Stimulated activated naive CD8-positive, alpha-beta T cell treated with anti-CD3 and anti-CD28 coated beads, Interleukin-15, Interleukin-2, amounts not matched to agents 100 ng/mL and 50 ng/mL, for 24 hours (primary cell): ENCODE data around the gene PDLIM4.
A peak's percentile ranks its signal among the peaks of the same experiment; 100 is the strongest.

ENCODE experiments used
- H3K27ac Mint-ChIP-seq: one replicate; pipeline ENCODE4 v1.8.0; 2021; ENCODE audit warnings: mild to moderate bottlenecking, mixed read lengths
- H3K27me3 Mint-ChIP-seq: one replicate; pipeline ENCODE4 v1.8.0; 2021; ENCODE audit warnings: mixed read lengths
- H3K36me3 Mint-ChIP-seq: one replicate; pipeline ENCODE4 v1.8.0; 2021; ENCODE audit warnings: low read depth, mixed read lengths
- H3K4me1 Mint-ChIP-seq: one replicate; pipeline ENCODE4 v1.8.0; 2021; ENCODE audit warnings: low read depth, mixed read lengths
- H3K4me3 Mint-ChIP-seq: one replicate; pipeline ENCODE4 v1.8.0; 2021; ENCODE audit warnings: mild to moderate bottlenecking, mixed read lengths
- H3K9me3 Mint-ChIP-seq: one replicate; pipeline ENCODE4 v1.8.0; 2021; ENCODE audit warnings: mixed read lengths

PDLIM4 gene

DNA sequence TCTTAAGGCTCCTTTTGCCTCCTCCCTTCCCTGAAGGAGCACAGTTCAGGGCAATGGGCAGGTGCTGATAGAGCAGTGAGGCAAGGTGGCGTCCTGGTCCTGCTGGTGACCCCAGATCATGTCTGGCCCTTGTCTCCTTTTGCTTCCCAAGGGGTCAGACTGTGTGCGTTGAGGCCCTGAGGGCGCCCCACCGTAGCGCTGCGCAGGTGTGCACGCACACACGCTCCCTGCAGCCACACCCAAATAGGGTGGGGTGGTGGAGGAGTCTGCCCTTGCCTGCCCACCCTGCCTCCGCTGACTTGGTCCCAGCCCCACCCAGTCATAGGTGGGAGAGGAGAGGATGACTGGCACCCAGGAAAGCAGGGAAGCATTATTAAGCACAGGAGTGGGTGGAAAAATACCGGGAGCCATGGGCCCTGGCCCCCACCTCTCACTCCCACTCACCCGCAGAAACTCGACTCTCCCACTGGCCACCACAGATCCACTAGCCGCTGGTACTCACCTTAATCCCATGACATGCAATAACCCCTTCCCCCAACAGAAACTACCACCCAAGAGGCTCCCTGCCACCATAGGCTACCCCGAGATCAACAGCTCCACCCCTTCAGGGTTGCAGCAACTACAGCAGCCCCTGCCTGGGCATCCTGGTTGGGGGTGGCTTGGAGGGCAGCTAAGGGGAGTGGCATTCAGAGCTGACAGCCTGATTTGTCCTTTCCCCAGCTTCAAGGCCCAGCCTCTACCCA, 16.7 kb downstream of the PDLIM4 start:
- Mint-ChIP-seq H3K4me1 (peaks cover 11% of the 10 kb centered on the region), H3K9me3 (no peaks in the 10 kb centered on the region), H3K27me3 (peaks cover 17% of the 10 kb centered on the region), H3K4me3 (no peak overlapping the region), H3K36me3 (no peaks in the 10 kb centered on the region), H3K27ac (no peak overlapping the region)

DNA sequence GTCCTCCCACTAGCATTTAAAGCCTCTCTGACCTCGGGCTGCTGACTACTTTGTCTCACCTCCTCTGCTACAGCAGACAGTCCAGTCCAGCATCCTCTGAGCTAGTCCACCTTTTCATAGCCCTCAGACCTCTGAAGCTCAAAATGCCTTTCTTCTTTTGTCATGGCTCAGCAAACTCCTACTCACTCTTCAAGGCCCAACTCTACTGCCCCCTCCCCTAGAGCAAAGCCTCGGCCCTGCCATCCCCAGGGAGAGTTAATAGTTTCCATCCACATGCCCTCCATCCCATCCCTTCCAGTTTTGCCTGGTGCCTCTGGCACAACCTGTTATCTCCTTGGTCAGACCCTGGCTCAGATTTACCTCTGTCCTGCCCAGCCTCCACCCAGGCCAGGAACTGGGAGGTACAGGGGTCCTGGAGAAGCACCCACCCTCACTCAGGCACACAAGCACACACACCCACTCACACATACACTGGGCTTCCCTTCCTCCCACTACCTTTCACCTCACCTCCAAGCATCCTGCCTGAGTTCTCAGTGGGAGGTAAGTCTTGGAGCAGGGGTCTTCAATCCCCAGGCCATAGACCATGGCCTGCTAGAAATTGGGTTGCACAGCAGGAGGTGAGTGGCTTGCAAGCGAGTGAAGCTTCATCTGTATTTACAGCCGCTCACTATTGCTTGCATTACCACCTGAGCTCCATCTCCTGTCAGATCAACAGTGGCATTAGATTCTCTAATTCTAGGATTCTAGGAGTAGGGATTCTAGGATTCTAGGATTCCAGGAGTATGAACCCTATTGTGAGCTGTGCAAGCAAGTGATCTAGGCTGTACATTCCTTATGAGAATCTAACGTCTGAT, 18.1 kb downstream of the PDLIM4 start:
- Mint-ChIP-seq H3K9me3 (no peaks in the 10 kb centered on the region), H3K27ac (no peak overlapping the region), H3K4me1 (peaks cover 10% of the 10 kb centered on the region), H3K4me3 (no peak overlapping the region), H3K36me3 (no peaks in the 10 kb centered on the region), H3K27me3 (peaks cover 17% of the 10 kb centered on the region)

DNA sequence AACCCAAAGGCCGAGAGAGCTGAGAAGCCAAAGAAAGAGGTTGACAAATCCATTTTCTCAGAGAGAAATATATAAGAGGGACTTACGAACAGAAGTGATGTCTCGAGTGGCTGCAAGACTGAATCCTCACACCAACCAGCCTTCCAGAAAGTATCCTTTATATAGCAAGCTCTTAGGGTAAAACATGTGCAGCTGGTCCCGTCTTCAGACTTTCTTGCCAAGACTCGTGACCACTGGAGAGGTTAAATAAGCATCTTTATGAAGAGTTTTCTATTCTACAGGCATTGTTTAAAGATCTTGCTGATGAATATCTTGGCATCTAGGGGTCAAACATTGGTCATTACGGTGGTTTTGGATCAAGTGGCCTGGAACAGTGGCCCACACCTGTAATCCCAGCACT, 19.8 kb downstream of the PDLIM4 start:
- no peak overlapping the region for H3K27ac Mint-ChIP-seq
- H3K4me3 Mint-ChIP-seq, result no peak overlapping the region
- H3K36me3 Mint-ChIP-seq, result no peaks in the 10 kb centered on the region
- H3K4me1 Mint-ChIP-seq, result peaks cover 8% of the 10 kb centered on the region
- H3K9me3 Mint-ChIP-seq, result no peaks in the 10 kb centered on the region
- peaks cover 17% of the 10 kb centered on the region for H3K27me3 Mint-ChIP-seq

DNA sequence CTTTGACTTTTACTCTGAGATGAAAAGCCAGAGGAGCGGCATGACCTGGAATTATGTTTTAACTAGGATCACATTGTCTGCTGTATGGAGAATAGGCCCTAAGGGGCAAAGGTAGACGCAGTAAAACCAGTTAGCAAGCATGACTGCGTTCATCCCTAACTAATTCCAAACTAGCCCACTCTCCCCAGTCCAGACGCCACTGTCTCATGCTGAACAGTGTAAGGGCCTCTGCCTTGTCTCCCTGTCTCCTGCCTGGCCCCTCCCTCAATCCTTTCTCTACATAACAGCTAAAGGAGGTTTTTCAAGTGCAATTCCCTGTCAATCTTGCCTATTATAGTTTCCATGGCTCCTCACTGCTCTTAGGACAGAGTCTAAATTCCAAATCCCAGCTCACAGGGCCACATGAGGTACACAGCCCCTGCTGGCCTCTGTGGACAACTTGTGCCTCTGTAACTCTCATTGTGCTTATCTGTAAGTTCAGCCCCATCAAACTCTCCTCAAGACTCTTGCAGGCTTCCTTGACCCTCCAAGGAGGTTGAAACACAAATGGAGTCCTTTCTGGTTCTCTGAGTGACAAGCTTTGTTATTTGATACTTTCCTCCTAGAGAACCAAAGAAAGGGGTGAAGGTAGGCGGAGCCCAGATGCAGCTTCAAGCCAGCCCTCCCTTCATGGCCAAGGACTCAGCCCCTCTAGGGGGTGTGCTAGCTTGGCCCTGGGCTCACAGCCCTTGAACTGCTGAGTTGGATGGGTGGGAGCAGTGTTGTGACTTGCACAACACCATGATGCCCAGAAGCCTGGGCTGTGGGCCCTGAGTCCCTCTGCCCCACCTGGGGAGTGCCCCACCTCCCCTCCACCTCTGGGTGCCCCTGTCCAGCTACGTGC, 20.7 kb downstream of the PDLIM4 start:
- Mint-ChIP-seq H3K4me1 (peaks cover 1% of the 10 kb centered on the region), H3K36me3 (no peaks in the 10 kb centered on the region), H3K9me3 (no peaks in the 10 kb centered on the region), H3K27ac (no peak overlapping the region), H3K27me3 (peaks cover 12% of the 10 kb centered on the region), H3K4me3 (no peak overlapping the region)

DNA sequence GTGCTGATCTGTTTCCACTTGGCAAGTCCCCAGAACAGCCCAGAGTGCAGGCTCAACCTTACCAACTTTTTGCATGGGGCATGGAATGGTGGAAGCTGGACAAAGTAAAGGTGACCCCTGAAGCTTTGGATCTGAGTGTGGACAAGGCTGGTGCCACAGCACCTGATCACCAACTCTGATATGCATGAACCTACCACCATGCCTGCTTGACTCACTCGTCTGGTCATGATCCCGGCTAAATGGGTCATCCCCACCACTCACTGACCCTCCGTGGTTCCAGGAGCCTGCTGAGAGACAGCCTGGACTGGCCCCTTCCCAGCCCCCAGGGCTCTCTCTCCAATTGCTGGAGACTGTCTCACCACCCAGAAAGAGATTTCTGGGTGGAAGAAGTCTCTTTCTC, 22.3 kb downstream of the PDLIM4 start:
- Mint-ChIP-seq H3K9me3 (no peaks in the 10 kb centered on the region), H3K36me3 (no peaks in the 10 kb centered on the region), H3K4me1 (no peaks in the 10 kb centered on the region), H3K4me3 (no peak overlapping the region), H3K27ac (no peak overlapping the region), H3K27me3 (peaks cover 4% of the 10 kb centered on the region)

DNA sequence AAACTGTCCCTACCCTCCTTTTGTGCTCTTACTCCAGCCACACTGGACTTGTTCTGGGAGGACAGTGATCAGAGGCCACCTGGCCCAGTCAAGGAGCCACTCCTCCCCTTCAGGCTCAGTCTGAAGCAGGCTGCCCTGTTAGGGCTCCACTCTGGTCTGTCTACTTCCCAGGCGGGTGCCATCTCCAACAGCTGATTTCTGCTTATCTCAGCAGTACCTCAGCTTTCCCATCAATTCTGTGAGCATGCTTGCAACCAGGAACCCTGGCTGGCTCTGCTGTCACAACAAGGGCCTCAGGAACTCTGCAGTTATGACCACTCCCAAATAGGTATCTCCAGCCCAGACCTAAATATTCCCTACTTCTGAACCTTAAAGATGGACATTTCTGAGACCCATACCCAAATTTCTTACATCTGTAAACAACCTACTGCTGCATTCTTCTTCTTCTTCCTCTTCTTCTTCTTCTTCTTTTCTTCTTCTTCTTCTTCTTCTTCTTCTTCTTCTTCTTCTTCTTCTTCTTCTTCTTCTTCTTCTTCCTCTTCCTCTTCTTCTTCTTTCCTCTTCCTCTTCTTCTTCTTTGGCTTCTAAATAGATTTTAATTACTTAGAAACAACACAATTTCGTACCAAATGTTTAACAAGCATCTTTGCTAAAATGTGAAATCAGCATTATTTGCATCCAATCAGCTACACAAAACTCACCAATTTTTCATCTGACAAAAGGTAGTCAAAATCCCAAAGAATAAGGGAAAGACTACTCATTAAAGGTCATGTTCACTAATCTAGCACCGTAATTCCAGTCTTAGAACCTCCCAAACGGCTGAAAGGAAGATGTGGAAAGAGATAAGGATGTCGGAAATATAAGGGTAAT, 23.1 kb downstream of the PDLIM4 start:
- Mint-ChIP-seq H3K36me3 (no peaks in the 10 kb centered on the region), H3K27me3 (no peaks in the 10 kb centered on the region), H3K4me1 (no peaks in the 10 kb centered on the region), H3K4me3 (no peak overlapping the region), H3K9me3 (no peaks in the 10 kb centered on the region), H3K27ac (peak overlapping the region; percentile 8)

DNA sequence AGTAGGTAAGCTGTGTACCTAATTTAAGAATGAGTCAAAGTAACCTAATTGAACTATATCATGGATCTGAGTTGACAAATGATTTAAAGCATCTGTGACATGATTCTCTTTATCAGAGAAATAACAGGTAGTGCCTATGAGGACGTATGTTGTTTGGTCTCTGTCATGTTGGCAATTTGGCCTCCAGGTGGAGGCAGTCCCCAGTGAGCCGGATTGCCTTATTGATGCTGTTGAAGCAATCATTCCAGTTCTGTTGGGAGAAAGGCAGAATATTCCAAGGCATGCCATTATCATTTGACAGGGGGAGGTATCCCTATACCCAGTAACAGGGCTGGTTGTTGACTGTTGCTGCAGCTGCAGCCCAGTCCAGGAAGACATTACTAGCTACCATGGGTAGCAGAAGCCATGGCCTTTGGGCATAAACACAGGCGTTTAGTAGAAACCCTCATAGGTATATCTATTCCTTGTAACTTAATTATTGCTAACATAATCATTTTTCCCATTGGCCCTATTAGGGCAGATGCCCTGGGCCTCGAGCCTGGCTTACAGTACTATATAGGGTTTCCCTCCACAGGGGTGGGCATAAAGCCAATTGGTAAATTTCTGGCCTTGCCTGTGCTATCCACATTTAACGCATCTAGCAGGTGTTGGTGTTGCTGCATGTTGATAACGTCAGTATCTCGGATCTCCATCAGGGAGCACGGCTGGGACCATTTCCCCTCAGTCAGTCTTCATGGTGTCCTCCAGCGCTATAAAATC, 24.5 kb downstream of the PDLIM4 start:
- H3K4me1 Mint-ChIP-seq, result no peaks in the 10 kb centered on the region
- H3K36me3 Mint-ChIP-seq, result no peaks in the 10 kb centered on the region
- H3K27me3 Mint-ChIP-seq, result no peaks in the 10 kb centered on the region
- H3K9me3 Mint-ChIP-seq, result no peaks in the 10 kb centered on the region
- H3K4me3 Mint-ChIP-seq, result no peak overlapping the region
- H3K27ac Mint-ChIP-seq, result no peak overlapping the region

DNA sequence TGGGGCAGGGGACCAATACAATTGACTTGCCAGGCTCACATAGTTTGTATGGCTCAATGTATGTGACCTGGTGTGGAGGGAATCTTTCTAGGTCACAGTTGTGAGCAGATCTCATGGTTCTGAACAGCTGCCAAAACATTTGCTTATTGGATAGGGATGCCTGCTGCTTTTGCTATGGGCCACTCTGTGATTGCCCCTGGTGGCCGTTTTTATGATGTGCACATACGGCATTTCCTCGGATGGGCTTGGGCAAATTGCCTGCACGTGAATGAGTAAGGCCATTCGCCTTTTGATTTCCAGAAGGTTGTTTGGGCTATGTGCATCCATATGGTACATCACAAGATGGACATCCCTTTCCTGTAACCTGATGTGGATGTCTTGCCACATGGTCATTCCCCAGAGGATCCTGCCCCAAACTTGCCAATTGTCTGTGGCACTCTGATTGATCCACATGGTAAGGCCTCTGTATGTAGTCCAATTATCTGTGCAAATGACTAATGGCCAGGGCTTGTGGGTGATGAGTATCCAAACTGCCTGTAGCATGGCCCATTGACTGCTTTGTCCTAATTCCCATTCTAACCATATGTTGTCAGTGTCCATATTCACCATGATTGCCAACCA, 26.0 kb downstream of the PDLIM4 start:
- Mint-ChIP-seq H3K27ac (no peak overlapping the region), H3K4me1 (no peaks in the 10 kb centered on the region), H3K36me3 (no peaks in the 10 kb centered on the region), H3K4me3 (no peak overlapping the region), H3K27me3 (peaks cover 4% of the 10 kb centered on the region), H3K9me3 (no peaks in the 10 kb centered on the region)

DNA sequence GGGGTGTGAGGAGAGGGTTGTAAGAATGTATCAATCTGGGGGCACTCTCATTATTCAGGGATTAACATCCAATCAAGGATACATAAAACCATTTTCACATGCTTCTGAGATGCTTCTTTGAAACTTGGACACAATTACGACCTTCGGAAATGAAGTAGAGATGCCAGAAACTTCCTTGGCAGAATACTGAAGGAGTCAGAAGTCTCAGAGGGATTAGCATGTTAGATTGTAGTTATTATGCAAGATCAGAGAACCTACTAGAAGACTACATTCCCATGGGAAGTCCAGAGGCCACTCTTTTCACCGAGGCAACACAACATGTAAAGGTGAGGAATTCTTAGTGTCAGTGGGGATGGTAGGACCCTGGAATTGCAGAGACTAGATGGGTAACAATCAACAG, 31.6 kb downstream of the PDLIM4 start:
- Mint-ChIP-seq H3K4me1 (peaks cover 8% of the 10 kb centered on the region), H3K4me3 (no peak overlapping the region), H3K9me3 (no peaks in the 10 kb centered on the region), H3K27me3 (peaks cover 22% of the 10 kb centered on the region), H3K36me3 (no peaks in the 10 kb centered on the region), H3K27ac (no peak overlapping the region)

DNA sequence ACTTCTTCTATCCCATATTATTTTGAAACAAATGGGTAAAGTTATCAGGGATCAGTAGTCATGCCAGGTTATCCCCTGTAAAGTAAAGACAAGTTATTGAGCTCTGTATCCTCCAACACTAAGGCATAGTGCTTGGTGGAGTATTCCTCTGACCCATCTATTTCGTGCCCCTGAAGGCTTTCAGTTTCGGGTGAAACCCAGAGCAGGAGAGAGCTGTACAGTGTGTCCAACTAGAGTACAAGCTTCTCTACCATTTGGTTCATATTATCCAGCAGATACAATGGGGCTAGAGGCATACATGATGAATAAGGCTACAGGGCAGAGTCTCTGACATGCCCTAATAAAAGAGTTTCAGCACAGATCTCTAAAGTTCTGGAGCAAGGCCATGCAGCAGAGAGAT, 33.5 kb downstream of the PDLIM4 start:
- H3K4me3 Mint-ChIP-seq, result no peak overlapping the region
- H3K27ac Mint-ChIP-seq, result no peak overlapping the region
- peaks cover 24% of the 10 kb centered on the region for H3K4me1 Mint-ChIP-seq
- peaks cover 22% of the 10 kb centered on the region for H3K27me3 Mint-ChIP-seq
- no peaks in the 10 kb centered on the region for H3K9me3 Mint-ChIP-seq
- H3K36me3 Mint-ChIP-seq, result no peaks in the 10 kb centered on the region

DNA sequence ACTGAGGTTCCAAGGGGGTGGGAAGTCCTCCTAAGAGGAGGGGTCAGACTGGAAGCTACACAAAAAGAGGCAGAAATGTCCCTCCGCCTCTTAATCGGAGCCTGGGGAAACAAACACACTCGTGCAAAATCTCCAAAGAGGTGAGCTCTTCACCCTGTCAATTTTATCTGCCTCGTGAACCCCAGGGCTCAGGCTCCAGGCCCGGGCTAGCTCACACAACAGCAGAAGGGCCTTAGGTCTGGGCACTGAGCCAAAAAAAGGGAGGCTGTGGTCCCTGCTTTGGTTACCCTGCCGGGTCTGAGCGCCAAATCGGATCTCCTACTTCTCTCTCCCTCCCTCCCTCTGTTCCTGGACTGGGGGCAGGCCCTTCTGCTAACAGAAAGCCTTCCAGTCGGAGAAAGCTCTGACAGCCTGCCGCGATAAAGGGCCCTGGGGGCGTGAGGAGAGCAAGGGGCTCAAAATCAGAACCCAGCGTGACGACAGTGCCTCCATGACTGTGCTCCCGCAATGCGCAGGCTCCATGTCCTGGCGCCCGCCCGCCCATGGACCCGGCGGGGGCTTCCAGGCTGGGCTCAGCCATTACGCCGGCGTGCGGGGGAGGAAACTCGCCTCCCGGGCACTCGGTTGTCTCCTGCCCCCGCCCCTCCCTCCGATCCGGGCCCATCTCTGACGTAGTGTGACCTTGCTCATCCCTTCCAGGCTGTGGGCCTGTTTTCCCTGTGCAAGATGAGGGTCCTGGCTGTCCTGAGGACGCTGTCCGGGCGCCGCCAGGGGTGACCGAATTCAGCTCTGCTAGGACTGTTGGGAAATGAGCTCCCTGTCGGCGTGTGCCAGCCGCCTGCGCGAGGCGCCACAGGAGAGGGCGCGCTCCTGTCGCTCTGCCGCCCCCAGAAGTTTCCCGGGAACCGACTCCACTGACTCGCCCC, 35.8 kb downstream of the PDLIM4 start:
- H3K9me3 Mint-ChIP-seq, result no peaks in the 10 kb centered on the region
- H3K27ac Mint-ChIP-seq, result peak overlapping the region; percentile 96
- H3K36me3 Mint-ChIP-seq, result no peaks in the 10 kb centered on the region

DNA sequence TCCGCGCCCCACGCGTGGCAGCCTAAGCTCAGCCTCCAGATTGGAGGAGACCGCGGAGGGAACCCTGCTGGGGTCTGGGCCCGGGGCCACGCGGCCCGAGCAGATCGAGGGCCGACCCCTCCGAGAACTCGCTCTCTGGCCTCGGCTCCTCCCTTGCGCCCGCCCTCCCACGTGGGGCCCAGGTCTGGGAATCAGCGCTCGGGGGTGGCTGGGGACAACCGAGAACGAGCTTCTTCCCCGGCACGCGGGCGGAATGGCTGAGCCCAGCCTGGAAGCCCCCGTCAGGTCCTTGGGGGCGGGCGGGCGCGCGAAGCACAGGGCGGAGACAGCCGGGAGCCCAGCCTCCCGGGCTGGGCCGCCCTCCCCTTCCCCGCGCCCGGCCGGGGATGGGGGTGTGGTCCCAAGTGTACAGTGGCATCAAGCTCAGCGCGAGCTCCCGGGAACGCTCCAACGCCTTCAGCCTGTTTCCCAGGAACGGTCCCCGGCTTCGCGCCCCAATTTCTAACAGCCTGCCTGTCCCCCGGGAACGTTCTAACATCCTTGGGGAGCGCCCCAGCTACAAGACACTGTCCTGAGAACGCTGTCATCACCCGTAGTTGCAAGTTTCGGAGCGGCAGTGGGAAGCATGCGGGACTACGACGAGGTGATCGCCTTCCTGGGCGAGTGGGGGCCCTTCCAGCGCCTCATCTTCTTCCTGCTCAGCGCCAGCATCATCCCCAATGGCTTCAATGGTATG, 36.7 kb downstream of the PDLIM4 start, which contains the start of gene SLC22A4:
SLC22A4 (plus strand) TSS at position 403 of the 736 bp plus-strand sequence; CDS start at position 626, 223 bp downstream.
- Mint-ChIP-seq H3K36me3 (no peaks in the 10 kb centered on the region), H3K9me3 (no peaks in the 10 kb centered on the region), H3K27ac (peak within 1 kb of the TSS; percentile 96), H3K4me3 (peak within 1 kb of the TSS; percentile 92), H3K27me3 (peaks cover 15% of the 10 kb centered on the region), H3K4me1 (peaks cover 29% of the 10 kb centered on the region)

More for the DNA sequence above, 35.8 kb downstream of the PDLIM4 start:
- Mint-ChIP-seq H3K27me3 (peaks cover 22% of the 10 kb centered on the region), H3K4me3 (peak overlapping the region; percentile 92), H3K4me1 (peaks cover 29% of the 10 kb centered on the region)
